Sigmoid colon (tissue), 4 donors: Measurements from ENCODE around the gene FAM180B.

Source experiments
- POLR2A ChIP-seq, 2 donors: fragments of 450-650 bp; IDR thresholded peaks; one replicate each; pipeline ENCODE4 v1.6.1; 2016; ENCODE audit warnings: antibody characterized with exemption in 2 of 2, mild to moderate bottlenecking in 2 of 2, moderate library complexity in 2 of 2
- POLR2AphosphoS5 ChIP-seq, 4 donors: sonication (generic); formaldehyde crosslinking; IDR thresholded peaks; one replicate each; pipeline ENCODE4 v1.6.1; 2017; ENCODE audit warnings: antibody characterized with exemption in 4 of 4
- TF ChIP-seq, protein P1 (sequence below), 4 experiments: fragments of 450-650 bp in 3 of 4; fragments of 200-600 bp in 1 of 4; IDR thresholded peaks; one replicate each; pipeline ENCODE4 v1.5.1; 2016 to 2019; ENCODE audit warnings: antibody characterized with exemption in 4 of 4, mild to moderate bottlenecking in 3 of 4, moderate library complexity in 2 of 4

DNA sequence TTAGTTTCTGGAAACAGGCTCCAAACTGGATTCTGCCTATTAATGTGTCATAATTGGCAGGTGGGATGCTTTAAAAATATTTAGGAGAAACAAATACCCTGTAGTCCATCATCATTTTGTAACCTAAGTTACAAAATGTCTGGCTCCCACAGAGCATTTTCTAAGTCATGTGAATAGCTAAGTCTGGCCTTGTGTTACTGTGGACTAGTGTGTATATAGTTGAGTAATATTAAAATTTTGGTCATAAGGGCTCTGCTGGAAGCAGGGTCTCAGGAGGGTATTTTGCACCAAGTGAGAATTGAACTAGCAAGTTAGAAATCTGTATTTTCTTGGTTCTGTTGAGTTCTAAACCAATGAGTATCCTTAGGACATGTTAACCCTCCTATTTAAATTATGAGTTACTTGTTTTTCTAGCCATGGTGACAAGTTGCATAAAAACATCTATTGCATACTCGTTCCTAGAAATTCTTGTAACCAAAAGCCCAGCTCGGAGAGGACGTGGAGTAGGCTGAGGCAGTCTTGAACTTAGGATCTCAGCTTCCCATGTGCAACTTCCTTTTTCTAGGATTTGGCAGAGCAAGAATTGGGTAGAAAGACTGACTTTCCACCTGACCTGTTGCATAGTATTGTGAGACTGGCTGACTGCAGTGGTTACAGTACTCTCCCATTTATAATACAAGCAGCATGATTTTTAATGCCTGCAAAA, 15.7 kb upstream of the FAM180B start:
- TF ChIP-seq, protein P1, sequence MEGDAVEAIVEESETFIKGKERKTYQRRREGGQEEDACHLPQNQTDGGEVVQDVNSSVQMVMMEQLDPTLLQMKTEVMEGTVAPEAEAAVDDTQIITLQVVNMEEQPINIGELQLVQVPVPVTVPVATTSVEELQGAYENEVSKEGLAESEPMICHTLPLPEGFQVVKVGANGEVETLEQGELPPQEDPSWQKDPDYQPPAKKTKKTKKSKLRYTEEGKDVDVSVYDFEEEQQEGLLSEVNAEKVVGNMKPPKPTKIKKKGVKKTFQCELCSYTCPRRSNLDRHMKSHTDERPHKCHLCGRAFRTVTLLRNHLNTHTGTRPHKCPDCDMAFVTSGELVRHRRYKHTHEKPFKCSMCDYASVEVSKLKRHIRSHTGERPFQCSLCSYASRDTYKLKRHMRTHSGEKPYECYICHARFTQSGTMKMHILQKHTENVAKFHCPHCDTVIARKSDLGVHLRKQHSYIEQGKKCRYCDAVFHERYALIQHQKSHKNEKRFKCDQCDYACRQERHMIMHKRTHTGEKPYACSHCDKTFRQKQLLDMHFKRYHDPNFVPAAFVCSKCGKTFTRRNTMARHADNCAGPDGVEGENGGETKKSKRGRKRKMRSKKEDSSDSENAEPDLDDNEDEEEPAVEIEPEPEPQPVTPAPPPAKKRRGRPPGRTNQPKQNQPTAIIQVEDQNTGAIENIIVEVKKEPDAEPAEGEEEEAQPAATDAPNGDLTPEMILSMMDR (IDR thresholded peaks at IDR 0.05): no peak
- TF ChIP-seq POLR2A (IDR thresholded peaks at IDR 0.05) (no peak), POLR2AphosphoS5 (IDR thresholded peaks at IDR 0.05) (no peak)
